A204.1 (cell line): ENCODE results near the gene LEMD1.
"Not testable (repeated sequence)": the region's sequence is repeated elsewhere in the genome, so short reads cannot be mapped to it uniquely, and the experiment has no call there.

Experiments
- FAIRE-seq: peaks from 2 replicates; lab custom pipeline; 2012; peaks lifted over from hg19 to GRCh38; lab: Jason Lieb, UNC

Gene LEMD1

DNA sequence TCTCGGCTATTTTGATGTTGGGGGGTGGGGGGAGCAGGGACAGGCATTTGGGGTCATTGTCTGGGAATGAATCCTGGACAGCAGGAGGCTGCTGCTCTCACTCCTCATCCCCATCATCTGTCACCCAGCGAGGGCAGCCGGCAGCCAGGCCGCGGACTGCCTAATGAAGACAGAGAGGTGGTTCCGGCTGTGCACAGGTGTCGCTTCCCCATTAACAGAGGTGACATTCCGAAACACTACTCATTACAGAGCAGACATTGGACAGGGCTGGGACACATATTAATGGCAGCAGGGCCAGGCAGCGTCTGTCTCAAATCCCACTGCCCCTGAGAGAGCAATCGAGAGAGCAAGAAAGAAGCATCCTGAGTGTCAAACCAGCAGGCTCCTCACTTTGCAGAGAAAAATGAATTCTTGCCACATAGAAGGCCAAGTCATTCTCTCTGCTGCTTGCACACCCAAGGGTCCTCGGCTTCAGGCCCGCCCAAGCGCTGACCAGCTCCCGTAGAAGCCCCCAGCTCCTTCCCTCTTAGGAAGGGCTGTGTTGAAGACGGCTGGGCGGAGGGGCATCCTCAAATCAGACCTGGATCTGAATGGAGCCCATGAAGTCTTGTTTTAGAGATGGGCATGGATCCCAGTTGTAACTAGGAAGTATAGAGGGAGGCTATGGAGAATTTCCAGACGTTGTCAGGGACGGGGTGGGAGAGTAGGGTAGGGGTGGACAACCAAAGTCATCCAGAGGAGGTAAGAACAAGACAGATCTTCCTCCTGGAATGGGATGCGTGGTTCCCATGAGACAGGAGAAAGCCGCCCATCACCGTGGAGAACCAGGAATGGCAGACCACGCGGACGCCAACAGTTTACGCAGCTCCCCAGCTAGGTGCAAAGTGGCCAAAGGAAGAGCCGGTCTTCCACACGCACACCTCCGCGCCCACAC lies 8.2 kb upstream of the LEMD1 start:
- no peak for FAIRE-seq

DNA sequence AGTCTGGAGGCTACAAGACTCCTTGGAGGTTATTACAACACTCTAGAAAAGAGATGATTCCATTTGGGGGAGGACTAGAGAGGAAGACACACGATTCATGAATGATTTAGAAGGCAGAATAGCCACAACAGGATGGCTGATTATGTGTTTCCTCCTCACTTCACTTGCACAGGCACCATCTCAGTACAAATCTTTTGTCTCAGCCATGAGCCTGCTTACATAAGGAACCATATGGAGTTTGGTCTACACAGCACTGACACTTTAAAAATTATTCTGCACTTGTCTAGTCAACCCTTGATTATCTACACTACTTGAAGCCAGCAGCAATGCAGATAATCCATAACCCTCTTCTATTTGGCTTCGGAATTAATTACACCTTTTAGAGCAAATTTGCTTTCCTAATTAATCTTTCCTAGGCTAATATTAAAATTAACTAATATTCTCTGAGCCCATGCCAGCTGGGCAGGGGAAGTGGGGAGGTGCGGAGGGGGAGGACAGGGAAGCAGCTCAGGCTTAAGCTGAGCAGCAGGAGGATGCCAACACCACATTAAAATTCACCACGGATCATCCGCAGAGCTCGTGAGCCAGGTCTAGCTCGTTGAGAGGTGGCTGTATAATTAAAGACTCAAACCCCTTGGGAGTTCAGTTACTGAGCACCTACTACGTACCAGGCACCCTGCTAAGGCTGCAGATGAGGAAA lies 3.2 kb upstream of the LEMD1 start:
- no peak for FAIRE-seq

DNA sequence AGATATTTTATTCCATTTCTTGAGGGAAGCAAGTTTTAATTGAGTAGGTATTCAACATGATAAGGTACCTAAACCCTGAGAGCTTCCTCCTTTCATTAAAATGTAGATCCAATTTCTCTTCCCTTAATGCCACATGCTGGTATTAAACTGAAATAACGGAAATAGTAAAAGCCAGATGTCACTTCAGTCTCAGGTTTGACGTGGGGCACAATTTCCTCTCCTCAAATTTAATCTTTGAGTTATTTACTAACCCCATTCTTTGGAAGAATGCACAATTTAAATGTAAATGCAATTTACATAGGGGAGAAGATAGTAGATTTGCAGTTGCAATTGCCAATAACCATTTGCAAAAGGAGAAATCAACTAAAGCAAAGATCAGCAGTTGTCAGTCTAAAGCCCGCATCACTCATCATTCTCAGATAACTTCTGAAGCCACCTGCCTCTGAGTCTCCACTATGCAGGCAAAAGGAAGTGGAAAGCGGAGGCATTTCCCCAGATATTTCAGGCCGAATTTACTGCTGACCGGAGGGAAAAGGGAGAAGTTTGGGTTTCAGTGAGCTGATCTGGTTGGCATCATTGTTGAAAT lies 2.1 kb upstream of the LEMD1 start:
- FAIRE-seq: no peak

DNA sequence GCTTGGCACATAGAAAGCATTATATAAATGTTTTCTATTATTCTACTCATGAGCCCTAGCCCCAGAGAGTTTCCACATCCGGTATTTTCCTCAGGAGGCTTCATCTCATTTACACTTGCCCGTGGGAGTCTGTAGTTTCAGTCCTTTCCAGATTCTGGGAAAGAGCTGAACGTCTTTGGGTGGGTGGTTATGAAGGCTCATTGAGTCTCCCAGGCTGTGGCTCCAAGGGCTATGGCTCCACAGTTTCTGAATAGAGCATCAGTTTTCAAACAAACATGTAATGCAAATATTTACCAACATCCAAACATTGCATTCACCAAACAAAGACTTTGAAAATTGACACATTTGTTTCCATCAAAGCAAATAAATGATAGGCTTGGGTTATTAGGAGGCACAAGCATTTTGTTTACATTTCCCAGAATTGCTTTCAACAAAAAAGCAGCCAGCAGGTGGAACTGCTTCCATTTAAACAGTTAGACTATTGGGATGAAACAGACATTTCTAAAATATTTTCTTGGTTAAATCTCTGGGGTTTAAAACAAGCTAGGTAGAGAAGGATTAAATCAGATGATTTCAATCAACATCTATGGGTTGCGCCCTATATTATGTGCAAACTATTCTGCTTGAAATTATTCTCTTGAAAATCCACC lies 1.3 kb upstream of the LEMD1 start:
- no peak for FAIRE-seq

DNA sequence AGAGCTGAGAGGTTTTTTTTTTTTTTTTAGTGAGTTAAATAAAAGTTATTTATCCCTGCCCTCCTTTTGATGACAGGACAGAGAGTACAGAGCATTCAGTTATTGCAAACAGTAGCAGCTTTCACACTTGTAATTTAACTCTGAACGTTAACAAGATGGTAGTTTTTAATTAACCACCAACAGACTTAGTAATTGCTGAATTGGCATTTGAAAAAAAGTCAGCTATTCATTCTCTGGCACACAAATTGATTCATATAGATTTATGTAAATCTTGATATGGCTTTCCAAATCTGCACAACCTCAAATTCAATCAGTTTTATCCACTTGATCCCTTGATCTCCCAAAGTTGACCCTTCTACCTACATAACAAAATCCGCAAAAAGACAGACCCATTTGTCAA lies 918 bp downstream of the LEMD1 start:
- FAIRE-seq: no peak

DNA sequence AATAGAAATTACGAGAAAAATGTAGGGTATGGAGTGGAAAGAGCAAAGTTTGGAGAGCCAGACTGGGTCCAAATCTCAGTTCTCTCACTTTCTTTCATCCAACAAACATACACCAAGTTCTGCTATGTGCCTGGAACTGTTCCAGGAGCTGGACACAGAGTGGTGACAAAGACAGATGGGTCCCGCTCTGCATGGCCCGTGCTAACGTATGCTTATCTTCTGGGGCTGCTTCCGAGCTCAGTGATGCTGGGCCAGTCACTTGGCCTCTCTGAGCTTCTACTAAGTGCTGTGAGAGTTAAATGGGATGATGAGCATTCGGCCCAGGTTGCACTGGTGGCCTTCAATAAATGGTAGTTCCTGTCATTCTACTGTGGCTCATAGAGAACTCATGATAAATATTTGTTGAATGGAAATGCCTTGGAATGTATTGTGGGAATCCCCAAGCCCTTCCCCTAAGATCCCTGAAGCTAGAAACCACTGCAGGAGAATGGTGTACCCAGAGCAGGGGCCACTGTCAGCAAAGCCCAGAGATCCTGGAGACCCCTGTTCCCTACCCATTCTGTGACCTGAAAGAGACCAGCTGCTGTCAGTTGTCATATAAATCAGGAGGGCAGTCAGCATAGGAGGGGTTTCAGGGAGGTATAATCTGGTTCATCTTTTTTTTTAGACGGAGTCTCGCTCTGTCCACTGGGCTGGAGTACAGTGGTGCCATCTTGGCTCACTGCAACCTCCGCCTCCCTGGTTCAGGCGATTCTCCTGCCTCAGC lies 3.8 kb downstream of the LEMD1 start:
- FAIRE-seq: no peak

DNA sequence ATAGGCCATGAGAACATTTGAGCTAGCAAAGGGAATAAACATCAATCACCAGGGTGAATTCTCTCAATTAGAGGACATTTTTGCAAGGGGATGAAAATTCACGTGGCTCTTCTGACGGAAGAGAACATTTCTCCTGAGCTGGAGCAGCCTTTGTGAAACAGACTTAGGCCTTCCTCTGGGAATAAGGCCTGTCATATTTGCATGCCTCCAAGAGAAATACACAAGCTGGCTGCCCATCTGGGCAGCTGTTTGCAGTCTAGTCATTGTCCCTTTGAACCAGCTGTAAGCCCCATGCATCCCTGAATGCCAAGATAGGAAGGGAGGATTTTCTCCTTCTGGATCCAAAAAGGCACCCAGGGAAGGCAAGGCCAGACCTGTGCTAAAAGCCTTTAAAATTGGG lies 5.5 kb downstream of the LEMD1 start:
- FAIRE-seq: no peak

DNA sequence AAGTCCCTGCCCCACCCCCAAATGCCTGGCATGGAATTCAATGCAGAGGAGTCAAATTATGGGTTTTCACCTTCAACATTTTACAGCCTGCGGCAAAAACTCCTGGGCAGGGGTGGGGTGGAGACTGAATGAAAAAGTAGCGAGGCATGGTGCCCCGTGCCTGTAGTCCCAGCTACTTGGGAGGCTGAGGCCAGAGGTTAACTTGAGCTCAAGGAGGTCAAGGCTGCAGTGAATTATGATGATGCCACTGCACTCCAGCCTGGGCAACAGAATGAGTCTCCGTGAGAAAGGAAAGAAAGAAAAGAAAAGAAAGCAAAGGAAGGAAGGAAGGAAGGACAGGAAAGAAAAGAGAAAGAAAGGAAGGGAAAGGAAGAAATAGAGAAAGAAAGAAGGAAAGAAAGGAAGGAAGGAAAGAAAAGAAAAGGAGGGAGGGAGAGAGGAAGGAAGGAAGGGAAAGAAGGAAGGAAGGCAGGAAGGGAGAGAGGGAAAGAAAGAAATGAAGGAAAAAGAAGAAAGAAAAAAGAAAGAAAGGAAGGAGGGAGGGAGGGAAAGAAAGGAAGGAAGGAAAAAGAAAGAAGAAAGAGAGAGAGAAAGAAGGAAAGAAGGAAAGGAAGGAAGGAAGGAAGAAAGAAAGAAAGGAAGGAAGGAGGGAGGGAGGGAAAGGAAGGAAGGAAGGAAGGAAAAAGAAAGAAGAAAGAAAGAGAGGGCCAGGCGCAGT lies 11.1 kb downstream of the LEMD1 start:
- FAIRE-seq: no peak

DNA sequence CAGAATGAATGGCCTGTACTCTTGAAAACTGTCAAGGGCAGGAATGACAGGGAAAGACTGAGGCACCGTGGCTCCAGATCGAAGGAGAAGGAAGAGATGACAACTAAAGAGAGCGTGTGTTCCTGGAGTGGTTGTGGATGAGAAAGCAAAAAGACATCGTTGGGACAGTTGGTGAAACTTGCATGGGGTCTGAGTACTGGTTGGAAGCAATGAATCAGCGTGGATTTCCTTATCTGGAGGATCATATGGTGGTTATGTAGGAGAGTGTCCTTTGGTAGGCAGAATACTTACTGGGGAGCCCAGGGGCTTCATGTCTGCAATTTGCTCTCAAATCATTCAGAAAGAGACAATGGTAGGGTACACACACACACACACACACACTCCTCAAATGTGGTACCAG lies 13.9 kb downstream of the LEMD1 start:
- FAIRE-seq: no peak

DNA sequence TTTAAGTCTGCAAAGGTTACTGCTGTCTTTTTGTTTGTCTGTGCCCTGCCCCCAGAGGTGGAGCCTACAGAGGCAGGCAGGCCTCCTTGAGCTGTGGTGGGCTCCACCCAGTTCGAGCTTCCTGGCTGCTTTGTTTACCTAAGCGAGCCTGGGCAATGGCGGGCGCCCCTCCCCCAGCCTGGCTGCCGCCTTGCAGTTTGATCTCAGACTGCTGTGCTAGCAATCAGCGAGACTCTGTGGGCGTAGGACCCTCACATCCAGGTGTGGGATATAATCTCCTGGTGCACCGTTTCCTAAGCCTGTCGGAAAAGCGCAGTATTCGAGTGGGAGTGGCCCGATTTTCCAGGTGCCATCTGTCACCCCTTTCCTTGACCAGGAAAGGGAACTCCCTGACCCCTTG lies 15.6 kb downstream of the LEMD1 start:
- not testable (repeated sequence) for FAIRE-seq

DNA sequence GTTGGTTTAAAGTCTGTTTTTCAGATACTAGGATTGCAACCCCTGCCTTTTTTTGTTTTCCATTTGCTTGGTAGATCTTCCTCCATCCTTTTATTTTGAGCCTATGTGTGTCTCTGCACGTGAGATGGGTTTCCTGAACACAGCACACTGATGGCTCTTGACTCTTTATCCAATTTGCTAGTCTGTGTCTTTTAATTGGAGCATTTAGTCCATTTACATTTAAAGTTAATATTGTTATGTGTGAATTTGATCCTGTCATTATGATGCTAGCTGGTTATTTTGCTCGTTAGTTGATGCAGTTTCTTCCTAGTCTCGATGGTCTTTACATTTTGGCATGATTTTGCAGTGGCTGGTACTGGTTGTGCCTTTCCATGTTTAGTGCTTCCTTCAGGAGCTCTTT lies 17.4 kb downstream of the LEMD1 start:
- not testable (repeated sequence) for FAIRE-seq

DNA sequence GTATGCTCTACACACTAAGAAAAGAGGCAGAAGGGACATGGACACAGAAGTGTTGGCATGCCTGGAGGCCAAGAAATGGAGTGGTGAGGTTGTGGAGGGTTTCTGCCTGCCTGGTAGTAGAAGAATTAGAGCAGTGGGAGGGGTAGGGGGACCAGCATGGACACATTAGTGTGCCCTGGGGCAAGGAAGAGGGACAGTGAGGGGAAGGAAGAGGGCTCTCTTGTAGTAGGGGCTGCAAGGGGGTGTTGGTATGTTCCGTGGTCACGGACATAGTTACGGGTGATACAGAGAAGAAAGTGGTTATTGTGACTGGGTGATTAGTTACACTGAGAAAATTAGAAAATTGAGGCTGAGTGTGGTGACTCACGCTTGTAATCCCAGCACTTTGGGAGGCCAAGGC lies 23.3 kb downstream of the LEMD1 start:
- no peak for FAIRE-seq

DNA sequence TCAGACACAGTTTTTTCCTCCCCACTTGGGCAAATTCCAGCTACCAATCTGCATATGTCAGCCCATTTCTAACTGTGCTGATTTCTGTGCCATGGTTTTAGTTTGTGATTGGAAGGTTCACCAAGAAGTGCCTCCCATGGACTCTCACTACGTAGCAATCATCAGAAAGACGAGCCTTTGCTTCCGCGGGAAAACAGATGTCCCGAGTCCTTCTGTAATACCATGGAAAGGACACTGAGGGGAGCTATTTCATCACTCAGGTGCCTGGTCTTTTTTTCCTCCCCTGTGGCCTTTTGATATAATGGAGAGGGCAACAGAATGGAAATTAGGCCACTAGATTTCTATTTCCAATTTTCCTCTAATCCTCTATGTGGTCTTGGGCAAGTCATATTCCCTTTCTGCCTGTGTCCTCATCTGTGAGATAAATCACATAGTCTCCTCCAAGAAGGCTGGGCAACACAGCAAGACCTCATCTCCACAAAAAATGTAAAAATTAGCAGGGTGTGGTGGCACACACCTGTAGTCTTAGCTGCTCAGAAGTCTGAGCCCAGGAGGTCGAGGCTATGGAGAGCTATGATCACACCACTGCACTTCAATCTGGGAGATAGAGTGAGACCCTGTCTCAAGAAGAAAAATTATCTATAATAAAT lies 24.8 kb downstream of the LEMD1 start:
- peak; percentile 79 for FAIRE-seq

DNA sequence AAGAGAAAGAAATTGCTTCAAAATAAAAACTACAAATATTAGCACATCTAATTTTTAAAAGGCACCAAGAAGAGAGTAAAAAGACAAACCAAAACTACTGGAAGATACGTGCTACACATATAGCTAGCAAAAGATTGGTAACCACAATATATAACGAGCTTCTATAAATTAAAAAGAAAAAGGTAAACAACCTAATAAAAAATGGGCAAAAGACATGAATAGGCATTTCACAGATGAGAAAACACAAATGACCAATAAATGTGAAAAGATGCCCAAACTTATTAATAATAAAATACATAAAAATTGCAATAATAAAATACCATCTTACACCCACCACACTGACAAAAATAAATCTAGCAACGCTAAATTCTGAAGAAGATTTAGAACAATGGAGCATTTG lies 26.2 kb downstream of the LEMD1 start:
- no peak for FAIRE-seq

DNA sequence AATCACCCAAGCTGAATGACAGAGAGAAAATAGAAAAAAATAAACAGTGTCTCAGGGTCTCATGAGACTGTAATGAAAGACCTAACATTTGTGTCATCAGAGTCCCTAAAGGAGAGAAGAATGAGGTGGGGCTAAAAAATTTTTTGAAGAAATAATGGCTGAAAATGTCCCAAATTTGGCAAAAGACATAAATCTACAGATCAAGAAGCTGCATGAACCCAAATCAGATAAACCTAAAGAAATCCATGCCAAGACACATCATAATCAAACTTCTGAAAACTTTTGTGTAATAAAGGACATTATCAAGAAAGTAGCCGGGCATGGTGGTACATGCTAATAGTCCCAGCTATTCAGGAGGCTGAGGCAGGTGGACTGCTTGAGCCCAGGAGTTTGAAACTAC lies 29.2 kb downstream of the LEMD1 start:
- FAIRE-seq: no peak

DNA sequence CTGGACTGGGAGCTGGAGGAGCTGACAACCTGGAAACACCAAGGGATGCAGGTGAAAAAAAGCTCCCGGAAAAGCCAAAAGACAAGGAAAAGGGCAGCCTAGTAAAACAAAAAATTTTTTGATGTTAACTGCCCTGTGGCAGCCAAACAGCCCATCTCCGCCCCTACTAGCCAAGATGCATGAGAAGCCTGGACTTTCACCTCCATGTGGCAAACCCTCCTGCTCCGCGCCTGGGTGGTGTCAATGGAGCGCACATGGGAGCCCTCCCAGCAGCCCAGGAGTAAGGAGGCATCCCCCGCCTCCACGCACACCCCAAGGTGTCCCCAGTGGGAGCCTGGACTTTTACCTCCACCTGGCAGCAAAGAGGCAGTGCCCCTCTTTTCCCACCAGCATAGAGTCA lies 30.5 kb downstream of the LEMD1 start:
- FAIRE-seq: no peak

DNA sequence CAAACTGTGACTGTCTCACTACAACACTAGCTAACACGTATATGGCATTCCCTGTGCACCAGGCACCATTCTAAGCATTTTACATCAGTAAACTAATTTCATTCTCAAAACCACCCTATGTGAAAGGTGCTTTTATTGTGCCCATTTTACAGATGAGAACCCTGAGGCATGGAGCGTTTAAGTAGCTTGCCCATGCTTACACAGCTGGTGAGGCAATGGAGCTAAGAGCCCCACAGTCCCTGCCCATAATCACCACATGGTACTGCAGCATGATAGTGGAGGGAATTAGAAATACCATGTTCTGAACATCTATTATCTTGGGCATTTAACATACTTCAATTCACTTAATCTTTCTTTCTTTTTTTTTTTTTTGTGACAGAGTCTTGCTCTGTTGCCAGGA lies 34.0 kb downstream of the LEMD1 start:
- no peak for FAIRE-seq

DNA sequence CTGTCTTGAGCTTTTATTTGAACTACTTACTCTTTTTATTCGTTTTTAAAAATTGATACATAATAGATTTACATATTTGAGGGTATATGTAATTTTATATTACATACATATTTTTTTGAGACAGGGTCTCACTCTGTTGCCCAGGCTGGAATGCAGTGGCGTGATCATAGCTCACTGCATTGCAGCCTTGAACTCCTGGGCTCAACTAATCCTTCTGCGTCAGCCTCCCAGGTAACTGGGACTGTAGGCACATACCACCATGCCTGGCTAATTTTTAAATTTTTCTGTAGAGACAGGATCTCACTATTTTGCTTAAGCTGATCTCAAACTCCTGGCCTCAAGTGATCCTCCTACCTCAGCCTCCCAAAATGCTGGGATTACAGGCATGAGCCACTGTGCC lies 38.9 kb downstream of the LEMD1 start:
- FAIRE-seq: not testable (repeated sequence)

DNA sequence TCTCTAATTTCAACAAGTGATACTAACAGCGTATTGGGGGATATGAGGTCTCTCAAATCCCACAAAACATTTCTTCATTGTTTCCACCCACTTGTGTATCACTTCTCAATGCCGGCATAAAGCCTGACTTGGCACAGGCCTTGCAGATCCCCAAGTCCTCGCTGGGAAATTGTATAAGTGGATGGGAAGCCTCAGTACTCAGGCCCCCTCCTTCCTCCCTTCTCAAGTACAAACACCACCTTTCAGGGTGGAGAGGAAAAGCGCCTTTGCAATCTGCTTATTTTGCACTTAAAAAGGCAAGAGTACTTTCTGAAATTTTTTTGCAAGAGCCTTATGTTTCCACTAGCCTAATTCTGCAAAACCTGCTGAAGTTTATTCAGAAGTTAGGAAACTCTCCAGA lies 39.3 kb downstream of the LEMD1 start:
- no peak for FAIRE-seq

DNA sequence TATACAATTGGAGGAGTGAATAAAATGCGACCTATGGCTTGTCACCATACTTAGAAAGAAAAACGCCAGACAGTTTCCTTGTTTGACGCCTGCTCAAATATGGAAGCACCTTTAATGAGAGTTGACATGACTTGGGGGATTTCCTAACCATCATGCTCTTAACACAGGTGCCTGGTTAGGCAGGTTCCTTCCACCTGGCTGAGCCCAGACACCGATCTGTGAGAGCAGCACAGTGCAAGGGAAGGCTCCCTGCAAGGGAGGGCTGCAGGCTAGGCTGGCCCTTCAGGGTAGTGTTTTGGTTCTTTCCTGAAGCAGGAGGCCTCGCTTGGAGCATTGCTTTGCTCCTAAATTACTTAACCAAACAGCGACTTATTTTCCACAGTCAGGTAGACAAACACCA lies 40.6 kb downstream of the LEMD1 start:
- no peak for FAIRE-seq

DNA sequence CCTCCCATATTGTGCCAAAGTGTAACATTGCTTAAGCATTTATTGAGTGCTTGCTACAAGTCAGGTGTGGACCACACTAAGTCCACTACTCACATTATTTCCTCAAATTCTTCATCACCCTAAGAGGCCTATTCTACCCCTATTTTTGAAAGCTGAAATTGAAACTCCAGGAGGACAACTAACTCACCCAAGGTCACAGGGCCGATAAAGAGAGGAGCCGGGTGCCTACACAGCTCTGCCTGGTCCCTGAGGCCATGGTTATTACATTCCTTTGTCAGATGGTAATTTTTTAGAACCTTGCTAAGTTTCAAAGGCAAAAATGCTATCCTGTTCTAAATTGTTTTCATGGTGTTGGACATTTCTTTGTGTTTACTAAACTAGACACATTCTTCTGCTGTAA lies 41.0 kb downstream of the LEMD1 start:
- FAIRE-seq: no peak
